SU-DHL-6 (cell line): ENCODE data around the gene TLR1.

Source experiments
- H2AFZ ChIP-seq: fragments of 200-600 bp; sonication (generic); 2 replicates; pipeline ENCODE4 v1.6.1; 2014; ENCODE audit warnings: low read depth, mild to moderate bottlenecking, moderate library complexity, mixed read lengths, antibody characterized with exemption, low read length; ENCODE audit not compliant: severe bottlenecking
- H3F3A ChIP-seq: fragments of 200-600 bp; shearing (Covaris generic); 2 replicates; pipeline ENCODE4 v1.6.0; 2016; ENCODE audit warnings: antibody characterized with exemption, mild to moderate bottlenecking; ENCODE audit not compliant: insufficient read depth
- H3K27ac ChIP-seq: fragments of 200-600 bp; sonication (generic); 2 replicates; pipeline ENCODE4 v1.5.1; 2016; ENCODE audit warnings: low read depth, mild to moderate bottlenecking, low read length, moderate library complexity, mixed read lengths
- H3K27me3 ChIP-seq: fragments of 200-600 bp; sonication (generic), shearing (Covaris generic); 2 replicates; pipeline ENCODE4 v1.6.0; 2014; ENCODE audit warnings: mild to moderate bottlenecking, low read length
- H3K36me3 ChIP-seq: fragments of 200-600 bp; sonication (generic); 2 replicates; pipeline ENCODE4 v1.6.1; 2014; ENCODE audit warnings: mild to moderate bottlenecking, low read length, mixed read lengths
- H3K4me2 ChIP-seq: fragments of 300-600, 200-600 bp; shearing (Covaris generic), sonication (generic); 2 replicates; pipeline ENCODE4 v1.6.0; 2014; ENCODE audit warnings: low read length, low read depth, mild to moderate bottlenecking; ENCODE audit not compliant: poor library complexity, severe bottlenecking
- H3K4me3 ChIP-seq: fragments of 200-600 bp; sonication (generic); 2 replicates; pipeline ENCODE4 v1.5.1; 2014; ENCODE audit warnings: antibody characterized with exemption, low read length, mild to moderate bottlenecking, mixed read lengths; ENCODE audit not compliant: insufficient read depth, poor library complexity, severe bottlenecking
- H3K79me2 ChIP-seq: fragments of 200-600 bp; sonication (generic); 2 replicates; pipeline ENCODE4 v1.6.1; 2014; ENCODE audit warnings: mild to moderate bottlenecking, low read length, moderate library complexity; ENCODE audit not compliant: insufficient read depth
- H3K9ac ChIP-seq: fragments of 200-600 bp; sonication (generic); 2 replicates; pipeline ENCODE4 v1.7.0; 2014; ENCODE audit warnings: mild to moderate bottlenecking, low read length
- H3K9me2 ChIP-seq: fragments of 200-600 bp; sonication (generic); replicated peaks from 2 replicates; pipeline ENCODE4 v1.6.1; 2014; ENCODE audit warnings: low read length; ENCODE audit not compliant: insufficient read depth
- H3K9me3 ChIP-seq: fragments of 200-600 bp; sonication (generic); 2 replicates; pipeline ENCODE4 v1.6.1; 2014; ENCODE audit warnings: low read length, mixed read lengths; ENCODE audit not compliant: insufficient read depth
- H4K20me1 ChIP-seq: fragments of 200-600 bp; sonication (generic); 2 replicates; pipeline ENCODE4 v1.6.1; 2014; ENCODE audit warnings: low read depth, mild to moderate bottlenecking, antibody characterized with exemption, low read length, moderate library complexity, mixed read lengths
- EZH2phosphoT487 ChIP-seq: fragments of 200-600 bp; sonication (generic), shearing (Covaris generic); conservative IDR thresholded peaks from 2 replicates; pipeline ENCODE4 v1.6.1; 2018; ENCODE audit warnings: mild to moderate bottlenecking, antibody characterized with exemption, low read length, moderate library complexity, mixed read lengths
- TF ChIP-seq, protein P1 (sequence below): fragments of 200-600 bp; sonication (generic); IDR thresholded peaks from one replicate; pipeline ENCODE4 v1.5.1; 2017; ENCODE audit warnings: antibody characterized with exemption, mild to moderate bottlenecking, low read length, moderate library complexity; ENCODE audit not compliant: insufficient read depth, poor library complexity, severe bottlenecking

TLR1 gene, protein sequence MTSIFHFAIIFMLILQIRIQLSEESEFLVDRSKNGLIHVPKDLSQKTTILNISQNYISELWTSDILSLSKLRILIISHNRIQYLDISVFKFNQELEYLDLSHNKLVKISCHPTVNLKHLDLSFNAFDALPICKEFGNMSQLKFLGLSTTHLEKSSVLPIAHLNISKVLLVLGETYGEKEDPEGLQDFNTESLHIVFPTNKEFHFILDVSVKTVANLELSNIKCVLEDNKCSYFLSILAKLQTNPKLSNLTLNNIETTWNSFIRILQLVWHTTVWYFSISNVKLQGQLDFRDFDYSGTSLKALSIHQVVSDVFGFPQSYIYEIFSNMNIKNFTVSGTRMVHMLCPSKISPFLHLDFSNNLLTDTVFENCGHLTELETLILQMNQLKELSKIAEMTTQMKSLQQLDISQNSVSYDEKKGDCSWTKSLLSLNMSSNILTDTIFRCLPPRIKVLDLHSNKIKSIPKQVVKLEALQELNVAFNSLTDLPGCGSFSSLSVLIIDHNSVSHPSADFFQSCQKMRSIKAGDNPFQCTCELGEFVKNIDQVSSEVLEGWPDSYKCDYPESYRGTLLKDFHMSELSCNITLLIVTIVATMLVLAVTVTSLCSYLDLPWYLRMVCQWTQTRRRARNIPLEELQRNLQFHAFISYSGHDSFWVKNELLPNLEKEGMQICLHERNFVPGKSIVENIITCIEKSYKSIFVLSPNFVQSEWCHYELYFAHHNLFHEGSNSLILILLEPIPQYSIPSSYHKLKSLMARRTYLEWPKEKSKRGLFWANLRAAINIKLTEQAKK

DNA sequence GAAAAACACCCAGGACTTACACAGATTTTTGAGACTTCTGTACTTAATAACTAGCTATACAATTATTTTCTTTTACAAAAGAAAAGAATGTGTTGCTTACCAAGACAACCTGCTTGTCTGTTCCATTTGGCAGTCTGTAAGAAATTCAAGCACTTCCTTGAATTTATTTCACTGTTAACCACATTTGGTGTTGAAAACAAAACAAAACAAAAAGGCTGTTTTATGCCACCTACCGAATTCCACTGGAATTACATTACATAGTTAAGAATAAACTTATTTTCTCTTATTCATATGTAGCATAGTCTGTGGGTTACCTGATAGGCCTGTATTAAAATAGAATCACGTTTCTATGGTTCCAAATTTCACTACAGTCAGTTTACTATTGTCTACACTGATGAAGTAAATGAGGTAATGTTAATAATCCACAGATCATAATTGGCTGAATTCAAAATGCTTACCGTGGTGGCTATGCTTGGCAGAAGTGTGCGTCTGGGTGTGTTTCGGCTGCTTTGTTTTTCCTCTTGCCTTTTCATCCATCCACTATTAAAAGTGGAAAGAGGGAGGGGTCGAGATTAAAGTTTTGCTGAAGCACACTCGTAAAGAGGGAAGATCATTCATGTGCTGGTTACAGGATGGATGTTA is at the start of gene TLR1:
TLR1 (minus strand) TSS at position 138 of the 642 bp plus-strand sequence. CDS start 5,960 bp downstream, outside the sequence.
- H3K36me3 ChIP-seq: peaks cover 42% of the 10 kb centered on the region
- no peak within 1 kb of the TSS for H2AFZ ChIP-seq
- H4K20me1 ChIP-seq: no peaks in the 10 kb centered on the region
- H3K79me2 ChIP-seq: peaks cover 38% of the 10 kb centered on the region
- H3F3A ChIP-seq: peaks cover 37% of the 10 kb centered on the region
- peak within 1 kb of the TSS; percentile 68 for H3K4me3 ChIP-seq
- H3K9me3 ChIP-seq: peaks cover 36% of the 10 kb centered on the region; the same call in 1 of the 2 replicates
- no peaks in the 10 kb centered on the region for H3K27me3 ChIP-seq
- TF ChIP-seq, protein P1, sequence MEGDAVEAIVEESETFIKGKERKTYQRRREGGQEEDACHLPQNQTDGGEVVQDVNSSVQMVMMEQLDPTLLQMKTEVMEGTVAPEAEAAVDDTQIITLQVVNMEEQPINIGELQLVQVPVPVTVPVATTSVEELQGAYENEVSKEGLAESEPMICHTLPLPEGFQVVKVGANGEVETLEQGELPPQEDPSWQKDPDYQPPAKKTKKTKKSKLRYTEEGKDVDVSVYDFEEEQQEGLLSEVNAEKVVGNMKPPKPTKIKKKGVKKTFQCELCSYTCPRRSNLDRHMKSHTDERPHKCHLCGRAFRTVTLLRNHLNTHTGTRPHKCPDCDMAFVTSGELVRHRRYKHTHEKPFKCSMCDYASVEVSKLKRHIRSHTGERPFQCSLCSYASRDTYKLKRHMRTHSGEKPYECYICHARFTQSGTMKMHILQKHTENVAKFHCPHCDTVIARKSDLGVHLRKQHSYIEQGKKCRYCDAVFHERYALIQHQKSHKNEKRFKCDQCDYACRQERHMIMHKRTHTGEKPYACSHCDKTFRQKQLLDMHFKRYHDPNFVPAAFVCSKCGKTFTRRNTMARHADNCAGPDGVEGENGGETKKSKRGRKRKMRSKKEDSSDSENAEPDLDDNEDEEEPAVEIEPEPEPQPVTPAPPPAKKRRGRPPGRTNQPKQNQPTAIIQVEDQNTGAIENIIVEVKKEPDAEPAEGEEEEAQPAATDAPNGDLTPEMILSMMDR: peak; percentile 22
- TF ChIP-seq EZH2phosphoT487: no peak
- peak within 1 kb of the TSS; percentile 98 for H3K27ac ChIP-seq
- H3K9me2 ChIP-seq: no peaks in the 10 kb centered on the region
- peak within 1 kb of the TSS; percentile 91 for H3K4me2 ChIP-seq
- H3K9ac ChIP-seq: peak within 1 kb of the TSS; percentile 72

DNA sequence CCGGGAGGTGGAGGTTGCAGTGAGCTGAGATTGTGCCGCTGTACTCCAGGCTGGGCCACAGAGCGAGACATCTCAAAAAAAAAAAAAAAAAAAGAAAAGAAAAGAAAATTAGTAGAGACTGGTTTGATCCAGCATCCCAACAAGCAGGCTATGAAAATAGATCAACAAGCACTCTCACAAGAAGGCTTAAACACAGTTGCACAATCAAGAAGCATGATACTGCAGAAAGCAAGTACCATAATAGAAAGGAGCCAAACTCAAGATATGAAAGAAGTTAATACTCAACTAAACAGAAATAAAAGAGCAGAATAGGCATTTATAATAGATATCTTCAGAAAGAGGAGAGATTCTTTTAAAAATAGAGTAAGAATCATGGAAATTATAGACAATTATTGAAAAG is 41.4 kb upstream of the TLR1 start:
- Histone ChIP-seq H3K79me2 (peaks cover 73% of the 10 kb centered on the region), H3K9me3 (no peaks in the 10 kb centered on the region)
- no peak for TF ChIP-seq EZH2phosphoT487
- TF ChIP-seq, protein P1: no peak

DNA sequence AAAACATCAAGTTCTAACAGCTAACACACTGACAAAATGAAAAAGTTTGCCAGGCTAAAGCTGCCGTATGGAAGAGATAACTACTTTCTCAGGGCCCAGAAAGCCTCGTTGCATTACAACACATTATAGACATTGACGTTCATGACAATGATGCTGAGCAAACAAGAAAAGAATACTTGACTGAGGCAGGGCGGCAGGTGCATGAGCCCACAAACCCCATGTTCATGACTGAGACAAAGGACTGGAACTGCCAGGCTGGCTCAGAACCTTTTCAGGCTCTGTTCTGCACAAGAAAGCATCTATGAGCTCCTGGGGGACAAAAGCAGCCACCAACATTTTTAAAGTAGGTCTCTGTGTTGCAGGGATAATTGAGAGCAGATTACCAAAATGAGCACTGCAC is 38.4 kb upstream of the TLR1 start:
- Histone ChIP-seq H3K9me3 (no peaks in the 10 kb centered on the region), H3K27me3 (no peaks in the 10 kb centered on the region), H4K20me1 (no peaks in the 10 kb centered on the region), H2AFZ (no peak overlapping the region), H3K9me2 (no peaks in the 10 kb centered on the region), H3K4me2 (no peak overlapping the region), H3K9ac (no peak overlapping the region), H3F3A (peaks cover 6% of the 10 kb centered on the region; the same call in 1 of the 2 replicates), H3K36me3 (peaks cover 18% of the 10 kb centered on the region), H3K79me2 (peaks cover 84% of the 10 kb centered on the region), H3K4me3 (no peak overlapping the region), H3K27ac (no peak overlapping the region)
- TF ChIP-seq EZH2phosphoT487: no peak
- TF ChIP-seq, protein P1: no peak

More for the DNA sequence above, 41.4 kb upstream of the TLR1 start:
- Histone ChIP-seq H3K27me3 (no peaks in the 10 kb centered on the region), H3K27ac (no peak overlapping the region), H3K36me3 (peaks cover 14% of the 10 kb centered on the region), H2AFZ (no peak overlapping the region), H3K9me2 (no peaks in the 10 kb centered on the region), H3F3A (peaks cover 6% of the 10 kb centered on the region; the same call in 1 of the 2 replicates), H4K20me1 (no peaks in the 10 kb centered on the region), H3K4me2 (no peak overlapping the region), H3K4me3 (no peak overlapping the region), H3K9ac (no peak overlapping the region)
